GM19395 (cell line): ENCODE data around the gene SPOP.
"Not testable (repeated sequence)": the region's sequence is repeated elsewhere in the genome, so short reads cannot be mapped to it uniquely, and the experiment has no call there.

Experiments used
- ATAC-seq: cut with Tn5 transposase; IDR thresholded peaks from one replicate; pipeline ENCODE4 v1.9.1; 2021; ENCODE audit warnings: mild to moderate bottlenecking, moderate library complexity; ENCODE audit not compliant: unreplicated experiment

SPOP gene

DNA sequence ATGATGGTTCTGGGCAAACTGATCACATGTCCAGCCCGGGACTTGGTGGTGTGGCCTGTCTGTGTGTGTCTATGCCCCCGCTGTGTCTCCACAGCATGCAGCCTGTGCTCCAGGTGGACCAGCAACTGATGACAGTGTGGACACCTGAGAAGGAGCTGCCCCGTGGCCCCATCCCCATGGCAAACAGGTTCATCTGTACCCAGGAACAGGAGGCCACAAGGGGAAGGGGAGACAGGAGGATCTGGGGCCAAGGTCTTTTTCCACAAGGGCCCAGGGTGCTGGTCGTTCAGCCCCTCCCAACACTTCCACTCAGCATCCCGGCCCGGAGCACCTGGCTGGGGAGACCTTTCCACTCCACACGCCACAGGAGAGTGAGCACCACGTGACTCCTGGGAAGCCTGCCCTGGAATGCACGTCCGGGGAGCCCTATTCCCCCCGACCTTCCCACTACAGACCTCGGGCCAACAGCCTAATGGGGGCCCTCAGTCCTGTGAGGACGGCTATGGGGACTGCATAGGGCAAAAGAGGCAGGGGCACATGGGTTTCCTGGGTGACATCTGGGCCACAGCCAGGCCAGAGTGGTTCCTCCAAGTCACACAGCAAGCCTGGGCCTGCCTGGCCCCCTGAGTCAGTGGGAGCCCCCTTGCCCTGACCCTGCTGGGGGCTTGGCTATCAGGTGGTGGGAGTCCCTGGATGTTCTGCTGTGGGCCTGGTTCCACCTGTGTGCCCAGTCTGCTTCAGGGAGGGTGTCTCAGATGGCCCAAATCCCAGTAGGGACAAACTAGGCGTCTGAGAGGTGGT is 123.0 kb downstream of the SPOP start:
- no peak for ATAC-seq

DNA sequence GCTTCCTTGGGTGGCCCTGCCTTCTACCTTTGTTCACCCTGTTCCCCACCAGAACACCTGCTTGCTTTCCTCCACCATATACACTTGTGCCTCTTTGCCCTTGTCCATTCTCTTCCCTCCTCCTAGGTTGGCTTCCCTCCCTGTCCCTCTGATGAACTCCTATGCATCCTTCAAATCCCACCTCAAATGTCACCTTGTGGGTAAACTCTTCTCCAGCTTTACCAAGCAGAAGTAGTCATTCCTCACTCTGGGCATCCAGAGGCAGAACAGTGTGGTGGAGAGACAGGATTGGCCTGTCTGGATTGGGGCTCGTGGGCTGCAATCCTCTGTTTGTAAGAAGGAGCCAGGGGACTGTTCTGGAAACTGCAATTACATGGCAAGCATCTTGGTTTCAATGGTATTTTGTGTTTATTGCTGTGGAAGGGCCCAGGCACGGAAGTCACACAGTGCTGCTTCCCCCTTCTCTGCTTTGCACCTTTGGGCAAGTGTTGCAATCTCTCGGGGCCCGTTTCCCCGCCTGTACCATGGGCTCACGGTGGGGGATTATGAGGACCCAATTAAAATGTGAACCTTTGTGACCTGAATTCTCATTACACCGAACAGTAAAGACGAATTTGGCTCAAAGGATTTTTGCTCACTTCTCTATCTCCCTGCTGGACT is 124.1 kb downstream of the SPOP start:
- ATAC-seq, result no peak

DNA sequence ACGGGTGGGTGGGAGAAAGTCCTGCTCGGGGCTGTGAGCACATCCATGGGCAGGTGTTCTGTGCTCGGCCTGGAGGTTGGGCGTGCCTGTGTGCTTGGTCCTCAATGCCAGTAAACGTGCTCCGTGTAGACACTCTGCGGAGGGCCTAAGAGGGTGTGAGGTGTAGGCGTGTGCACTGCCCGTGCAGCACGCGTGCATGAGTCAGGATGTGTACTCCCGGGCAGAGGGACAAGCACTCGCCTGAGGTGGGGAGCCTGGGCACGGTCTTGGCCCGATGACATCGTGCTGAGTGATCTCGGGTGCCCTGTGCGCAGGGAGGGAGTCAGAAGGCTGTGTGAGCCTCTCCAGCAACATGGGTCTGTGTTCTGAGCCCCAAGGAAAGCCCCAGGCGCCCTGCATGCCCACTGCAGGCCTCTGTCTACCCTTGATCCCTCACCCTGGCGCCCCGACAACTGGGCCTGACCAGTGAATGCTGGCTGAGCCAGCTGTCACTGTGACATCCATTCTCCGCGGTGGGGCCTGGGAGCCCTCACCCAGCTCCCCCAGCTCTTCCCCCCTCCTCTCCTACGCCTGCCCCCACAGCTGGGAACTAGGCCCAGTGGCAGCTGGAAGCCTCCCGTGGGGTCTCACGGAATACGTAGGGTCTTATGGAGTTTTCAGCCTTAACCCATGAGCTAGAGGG is 125.7 kb downstream of the SPOP start:
- ATAC-seq, result no peak

DNA sequence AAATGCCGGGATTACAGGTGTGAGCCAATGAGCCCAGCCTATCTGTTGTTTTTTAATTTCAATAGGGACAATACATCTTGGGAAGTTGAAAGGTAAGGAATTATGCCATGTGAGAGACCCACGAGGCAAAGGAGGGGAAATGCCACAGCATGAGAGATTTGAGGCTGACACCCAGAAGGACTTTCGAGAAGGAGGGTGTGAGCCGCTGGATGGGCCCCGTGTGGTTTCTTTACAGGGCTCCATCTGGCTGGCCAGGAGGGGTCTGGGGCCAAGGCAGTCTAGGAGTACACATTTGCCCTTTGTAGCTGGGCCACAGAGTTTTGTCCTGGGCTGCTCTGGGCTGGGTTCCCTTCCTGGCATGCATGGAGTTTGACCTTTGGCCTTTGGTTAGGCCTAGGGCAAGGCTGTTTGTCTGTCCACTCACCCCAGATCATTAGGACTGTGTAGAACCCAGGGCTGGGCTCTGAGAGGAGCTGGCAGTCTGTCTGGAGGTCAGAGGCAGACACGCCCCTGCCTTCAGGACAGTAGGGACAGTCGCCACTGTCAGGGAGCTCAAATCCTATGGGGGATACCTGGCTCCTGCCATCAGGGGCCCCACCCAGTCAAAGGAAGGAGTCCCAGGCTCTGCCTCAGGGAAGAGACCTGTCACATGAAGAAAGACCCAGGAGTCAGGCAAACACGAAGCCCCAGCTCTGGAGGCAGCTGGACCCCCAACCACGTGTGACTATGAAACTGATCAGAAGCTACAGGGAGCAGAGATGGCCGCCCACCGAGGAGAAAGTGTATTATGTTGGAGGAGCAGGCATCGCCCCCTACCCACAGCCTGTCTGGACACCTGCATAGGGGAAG is 126.5 kb downstream of the SPOP start:
- ATAC-seq, result no peak

DNA sequence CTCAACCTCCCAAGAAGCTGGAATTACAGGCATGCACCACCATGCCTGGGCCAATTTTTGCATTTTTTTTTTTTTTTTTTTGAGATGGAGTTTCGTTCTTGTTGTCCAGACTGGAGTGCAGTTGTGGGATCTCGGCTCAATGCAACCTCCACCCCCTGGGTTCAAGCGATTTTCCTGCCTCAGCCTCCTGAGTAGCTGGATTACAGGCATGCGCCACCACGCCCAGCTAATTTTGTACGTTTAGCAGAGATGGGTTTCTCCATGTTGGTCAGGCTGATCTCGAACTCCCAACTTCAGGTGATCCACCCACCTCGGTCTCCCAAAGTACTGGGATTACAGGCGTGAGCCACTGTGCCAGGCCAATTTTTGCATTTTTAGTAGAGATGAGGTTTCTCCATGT is 127.1 kb downstream of the SPOP start:
- ATAC-seq, result not testable (repeated sequence)

DNA sequence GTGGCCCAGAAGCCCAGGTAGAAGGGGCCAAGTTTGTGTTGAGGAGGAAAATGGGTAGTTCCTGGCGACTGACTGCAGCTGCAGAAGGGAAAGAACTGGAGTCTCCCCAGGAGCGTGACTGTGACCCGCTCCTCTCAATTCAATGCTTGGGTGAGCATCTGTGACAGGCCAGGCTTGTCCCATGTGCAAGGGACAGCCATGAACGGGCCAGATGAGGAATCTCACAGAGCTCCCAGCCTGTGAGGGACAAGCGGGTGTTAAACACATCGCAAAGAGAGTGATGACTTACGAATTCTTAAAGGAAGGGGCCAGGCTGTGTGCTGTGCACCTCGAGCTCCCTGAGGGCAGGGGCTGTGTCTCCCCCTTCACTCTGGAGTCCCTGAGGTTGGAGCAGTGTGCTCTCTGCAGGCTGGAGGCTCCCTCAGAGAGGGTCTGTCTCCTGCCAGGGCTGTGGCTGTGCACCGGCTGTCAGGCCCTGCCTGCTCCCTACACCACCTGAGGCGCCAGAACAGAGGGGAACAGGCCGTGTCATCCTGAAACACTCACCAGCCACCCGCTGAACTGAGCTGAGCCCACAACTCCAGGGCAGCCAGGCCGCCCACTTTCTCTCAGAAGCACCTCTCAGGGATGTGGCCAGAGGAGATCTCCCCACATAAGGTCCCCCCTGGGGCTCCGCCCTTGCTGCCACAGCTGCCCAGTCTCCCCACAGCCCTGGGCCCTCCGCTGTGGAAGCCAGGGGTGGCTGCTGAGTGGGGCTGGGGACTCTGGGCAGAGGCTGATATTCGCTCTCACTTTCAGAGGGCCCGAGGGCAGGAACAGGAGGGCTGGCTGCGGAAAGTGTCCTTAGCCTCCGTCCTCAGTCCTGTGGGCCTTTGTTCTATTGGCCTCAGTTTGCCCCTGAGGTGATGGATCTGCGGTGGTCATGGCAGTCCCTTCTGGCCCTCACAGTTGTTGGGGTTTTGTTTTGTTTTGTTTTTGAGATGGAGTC is 127.9 kb downstream of the SPOP start:
- no peak for ATAC-seq

DNA sequence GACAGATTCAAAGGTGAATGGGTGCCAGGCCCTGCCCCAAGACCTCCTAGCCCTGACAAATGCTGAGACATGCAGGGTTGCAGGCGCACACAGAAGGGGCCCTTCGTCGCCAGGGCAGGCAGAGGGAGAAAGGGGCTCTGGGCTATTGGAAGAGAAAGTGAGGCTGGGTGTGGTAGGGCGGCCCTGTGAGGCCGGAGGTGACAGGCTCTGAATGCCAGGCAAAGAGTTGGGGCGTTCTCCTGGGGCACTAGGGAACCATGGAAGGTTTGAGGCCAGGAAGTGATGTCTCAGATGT is 128.6 kb downstream of the SPOP start:
- no peak for ATAC-seq
